Stimulated activated naive CD8-positive, alpha-beta T cell treated with anti-CD3 and anti-CD28 coated beads, Interleukin-15, Interleukin-2, amounts not matched to agents 100 U/mL and 50 U/mL, for 24 hours (primary cell): Measurements from ENCODE around the gene PEX10.

Experiments
- ATAC-seq: fragments of 150-1000 bp; cut with Tn5 transposase; one replicate; pipeline ENCODE4 v1.10.0; 2021
- DNase-seq: peaks from one replicate; pipeline ENCODE4 v3.0.0; 2021

The PEX10 gene

GRCh38 chr1:2425892-2426291 is 13.5 kb upstream of the PEX10 start:
- no peak for ATAC-seq

GRCh38 chr1:2422523-2422922 is 10.2 kb upstream of the PEX10 start:
- no peak for ATAC-seq

More at GRCh38 chr1:2425892-2426291, 13.5 kb upstream of the PEX10 start:
- no peak for DNase-seq

GRCh38 chr1:2419416-2419815 is 7.1 kb upstream of the PEX10 start:
- ATAC-seq = no peak
- DNase-seq = no peak

More at GRCh38 chr1:2422523-2422922, 10.2 kb upstream of the PEX10 start:
- no peak for DNase-seq

- ATAC-seq (no peak), DNase-seq (no peak)
Measured at GRCh38 chr1:2418791-2419320, 6.5 kb upstream of the PEX10 start.

DNA sequence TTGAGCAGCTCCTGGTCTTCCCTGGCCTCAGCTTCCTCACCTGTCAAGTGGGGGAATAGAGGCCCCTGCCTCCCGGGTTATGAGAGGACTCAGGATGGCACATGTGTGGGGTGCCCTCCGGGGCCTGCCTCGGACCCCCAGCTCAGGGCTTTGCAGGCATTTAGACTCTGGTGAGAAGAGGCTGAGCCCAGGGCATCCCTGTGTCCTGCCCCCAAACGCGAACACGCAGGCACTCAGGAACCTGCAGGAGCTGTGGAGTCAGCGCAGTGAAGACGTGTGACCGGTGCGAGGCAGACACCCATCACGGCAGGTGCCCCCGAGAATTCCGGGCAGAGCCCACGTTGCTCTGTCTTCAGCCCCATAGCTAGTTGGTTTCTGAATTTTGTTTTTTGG is 5.5 kb upstream of the PEX10 start:
- no peak for DNase-seq
- no peak for ATAC-seq

GRCh38 chr1:2417083-2417832 is 4.9 kb upstream of the PEX10 start:
- no peak for ATAC-seq
- no peak for DNase-seq

DNA sequence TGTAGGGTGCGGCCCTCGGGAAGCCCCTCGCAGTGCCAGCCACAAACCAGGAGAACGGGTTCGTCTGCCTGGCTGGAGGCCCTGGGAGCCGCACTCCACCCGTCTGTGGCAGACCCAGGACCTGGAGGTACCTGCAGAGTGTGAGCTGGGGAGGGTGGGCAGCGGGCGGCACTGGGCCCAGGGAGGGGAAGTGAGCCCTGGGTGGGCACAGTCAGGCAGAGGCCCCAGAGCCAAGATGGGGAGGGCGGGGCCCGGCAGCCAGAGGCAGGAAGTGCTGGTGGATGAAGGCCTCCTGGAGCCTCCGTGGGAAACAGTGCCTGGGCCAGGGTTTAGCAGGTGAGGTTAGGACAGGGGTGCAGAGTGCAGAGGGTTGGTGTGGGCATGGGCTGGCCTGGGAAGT is 4.0 kb upstream of the PEX10 start:
- ATAC-seq (no peak), DNase-seq (peak; percentile 51)

GRCh38 chr1:2415801-2416208 is 3.4 kb upstream of the PEX10 start:
- peak; percentile 53 for DNase-seq
- ATAC-seq = no peak

DNA sequence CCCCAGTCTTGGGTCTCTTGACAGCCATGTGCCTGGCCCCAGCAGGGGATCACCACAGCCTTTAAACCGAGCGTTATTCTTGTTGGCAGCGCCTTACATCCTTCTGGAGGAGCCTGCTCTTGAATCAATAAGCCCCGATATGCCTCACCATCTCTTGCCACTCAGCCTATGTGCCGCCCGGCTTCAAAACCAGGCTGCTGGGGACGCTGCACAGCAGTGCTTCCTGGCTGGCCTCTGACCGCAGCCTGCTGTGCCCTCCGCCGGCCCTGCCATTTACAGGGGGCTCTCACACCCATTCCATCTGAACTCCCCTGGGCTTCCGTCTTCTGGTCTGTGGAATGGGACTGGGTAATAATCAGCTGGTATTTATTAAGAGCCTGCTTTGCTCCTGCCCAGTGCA is 3.0 kb upstream of the PEX10 start:
- DNase-seq (no peak), ATAC-seq (no peak)

- ATAC-seq (no peak), DNase-seq (peak; percentile 83)
Measured at GRCh38 chr1:2414297-2414958, 2.1 kb upstream of the PEX10 start.

- DNase-seq (peak; percentile 45), ATAC-seq (no peak)
Measured at GRCh38 chr1:2413495-2414296, 1.3 kb upstream of the PEX10 start.

GRCh38 chr1:2412773-2413494 is 570 bp upstream of the PEX10 start:
- ATAC-seq (peak; percentile 21), DNase-seq (peak; percentile 28)

- DNase-seq (no peak), ATAC-seq (peak; percentile 35)
Measured at GRCh38 chr1:2411801-2412394, 466 bp downstream of the PEX10 start.

DNA sequence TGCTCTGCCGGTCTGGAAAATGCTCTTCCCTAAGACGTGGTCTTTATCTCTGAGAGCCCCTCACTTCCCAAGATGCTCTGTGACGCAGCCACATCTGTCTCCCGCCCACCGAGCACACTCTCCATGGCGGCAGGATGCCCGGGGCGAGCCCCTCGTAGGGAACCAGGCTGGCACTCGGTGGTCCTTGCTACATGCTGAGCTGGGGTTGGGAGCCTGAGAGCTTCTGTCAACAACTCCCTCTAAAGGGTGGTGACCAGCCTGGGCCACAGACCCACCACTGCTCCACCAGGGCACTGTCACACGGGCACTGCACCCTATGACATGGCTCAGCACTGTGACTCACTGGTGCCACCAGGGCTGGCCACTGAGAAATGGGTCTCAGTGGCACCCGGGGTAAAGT is 2.6 kb downstream of the PEX10 start:
- no peak for DNase-seq
- no peak for ATAC-seq

DNA sequence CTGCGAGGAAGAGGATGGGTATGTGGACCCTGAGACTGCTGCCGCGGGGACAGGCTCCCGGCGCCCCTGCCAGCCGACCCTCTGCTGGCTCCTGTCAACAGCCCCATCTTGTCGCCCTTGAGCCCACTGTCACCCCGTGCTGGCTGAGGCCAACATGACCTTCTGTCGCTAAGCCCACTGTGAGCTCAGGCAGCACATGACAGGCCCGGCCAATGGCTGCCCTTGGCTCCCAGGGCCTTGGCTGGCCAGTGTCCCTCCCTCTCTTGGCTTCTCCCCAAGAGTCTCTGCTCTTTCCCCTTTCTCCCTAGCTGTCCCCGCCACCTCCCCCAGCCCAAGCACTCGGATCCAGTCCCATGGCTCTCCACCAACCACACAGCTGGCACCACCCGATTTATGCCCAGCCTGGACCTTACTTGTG is 3.5 kb downstream of the PEX10 start:
- DNase-seq = no peak

GRCh38 chr1:2408456-2408855 is 3.9 kb downstream of the PEX10 start:
- ATAC-seq = no peak
- no peak for DNase-seq

More for the DNA sequence above, 3.5 kb downstream of the PEX10 start:
- ATAC-seq = no peak

- ATAC-seq (no peak), DNase-seq (no peak)
Measured at GRCh38 chr1:2407991-2408275, 4.4 kb downstream of the PEX10 start.

DNA sequence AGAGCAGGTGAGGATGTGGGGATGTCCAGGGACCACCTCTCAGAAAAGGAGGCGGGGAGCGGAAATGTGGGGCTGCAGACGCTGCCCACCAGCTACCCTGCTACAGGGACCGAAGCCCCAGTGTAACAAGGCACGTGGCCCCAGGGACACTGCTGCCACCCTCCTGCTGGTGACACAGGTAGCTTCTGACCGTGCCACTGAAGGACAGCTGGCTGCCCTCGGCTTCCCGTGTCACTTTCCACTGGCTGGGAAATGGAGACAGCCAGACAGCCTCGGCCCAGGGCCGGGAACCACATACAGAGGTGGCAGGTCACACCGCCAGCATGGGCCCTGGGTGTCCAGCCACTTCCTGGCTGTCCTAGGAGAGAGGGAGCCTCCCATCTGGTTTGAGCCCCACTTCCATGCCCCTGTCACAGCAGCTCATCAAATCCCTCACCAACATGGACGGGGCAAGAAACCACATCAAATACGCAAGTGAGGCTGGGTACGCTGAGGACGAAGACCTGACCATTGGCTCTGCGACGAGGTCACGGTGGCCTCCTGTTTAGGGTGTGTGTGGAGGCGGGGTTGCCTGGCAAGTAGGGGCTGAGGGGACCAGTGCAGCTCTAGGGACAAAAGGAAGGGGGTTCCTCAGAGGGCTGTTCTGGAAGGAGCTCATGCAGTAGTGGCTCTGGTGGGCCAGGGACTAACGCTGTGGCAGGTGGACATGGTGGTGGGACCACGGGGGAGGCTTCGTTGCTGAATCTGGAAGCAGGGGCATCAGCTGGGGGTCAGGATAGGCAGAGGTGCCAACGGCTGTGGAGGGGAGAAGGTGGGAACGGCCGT is 5.0 kb downstream of the PEX10 start:
- DNase-seq = no peak
- ATAC-seq = no peak

DNA sequence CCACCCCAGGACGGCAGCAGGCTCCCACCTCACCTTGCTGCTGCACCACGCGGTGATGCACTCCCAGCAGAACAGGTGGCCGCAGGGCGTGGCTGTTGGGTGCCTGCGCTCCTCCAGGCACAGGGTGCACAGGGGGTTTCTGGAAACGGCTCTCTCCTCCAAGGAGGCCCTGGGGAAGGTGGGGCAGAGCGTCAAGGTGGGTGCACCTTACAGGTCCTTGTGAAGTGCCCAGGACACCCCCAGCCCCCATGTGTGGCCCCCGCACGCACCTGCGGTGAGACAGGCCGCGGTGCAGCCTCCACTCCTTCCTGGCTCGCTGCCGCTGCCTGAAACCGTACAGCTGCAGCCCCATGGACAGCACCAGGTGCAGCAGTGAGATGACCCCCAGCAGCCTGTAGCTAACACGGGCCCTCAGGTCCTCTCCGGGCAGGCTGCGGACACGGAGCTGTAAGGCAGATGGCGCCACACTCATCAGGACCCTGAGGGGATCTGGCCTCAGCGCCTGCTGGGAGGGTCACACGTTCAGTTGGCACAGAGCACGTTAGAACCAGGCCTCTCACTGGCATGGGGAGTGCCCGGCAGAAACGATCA is 5.8 kb downstream of the PEX10 start:
- no peak for ATAC-seq

GRCh38 chr1:2405588-2406295 is 6.6 kb downstream of the PEX10 start:
- no peak for ATAC-seq
- no peak for DNase-seq

More for the DNA sequence above, 5.8 kb downstream of the PEX10 start:
- DNase-seq = no peak
